Heart left ventricle (tissue), 16 donors: ENCODE measurements around the gene NR1I2. TPM values are rescaled to one million over a fixed set of nuclear protein-coding genes. Genes with fewer than 3 reads are reported as not detected.

Source experiments
- ATAC-seq, 4 donors: fragments of 200-7000 bp; cut with Tn5 transposase; one replicate each; pipeline ENCODE4 v1.9.1; 2020 to 2022; ENCODE audit warnings: moderate library complexity in 4 of 4, mild to moderate bottlenecking in 3 of 4, moderate number of reproducible peaks in 1 of 4
- DNase-seq, 5 donors: peaks; one replicate each; pipeline ENCODE4 v3.0.0-alpha.2; 2020
- H3K27ac ChIP-seq, 12 donors: fragments of 200-600 bp; sonication (generic) in 4 of 12; one replicate each; pipeline versions ENCODE4 v1.5.0 to v1.8.0; 2016 to 2022; ENCODE audit warnings: mild to moderate bottlenecking in 2 of 12
- H3K27me3 ChIP-seq, 9 donors: fragments of 200-600 bp; sonication (generic) in 2 of 9; one replicate each; pipeline versions ENCODE4 v1.5.1 to v1.8.0; 2016 to 2022; ENCODE audit warnings: mild to moderate bottlenecking in 3 of 9
- H3K36me3 ChIP-seq, 9 donors: fragments of 200-600 bp; sonication (generic) in 2 of 9; one replicate each; pipeline versions ENCODE4 v1.5.0 to v1.8.0; 2018 to 2022; ENCODE audit warnings: mild to moderate bottlenecking in 2 of 9
- H3K4me1 ChIP-seq, 12 donors: fragments of 200-600 bp; sonication (generic) in 4 of 12; one replicate each; pipeline versions ENCODE4 v1.5.0 to v1.8.0; 2016 to 2022; ENCODE audit warnings: mild to moderate bottlenecking in 3 of 12
- H3K4me3 ChIP-seq, 12 donors: fragments of 200-600 bp; sonication (generic) in 4 of 12; one replicate each; pipeline versions ENCODE4 v1.5.0 to v1.8.0; 2017 to 2022; ENCODE audit warnings: mild to moderate bottlenecking in 9 of 12, moderate library complexity in 4 of 12
- H3K9me3 ChIP-seq, 12 donors: fragments of 200-600 bp; sonication (generic) in 4 of 12; one replicate each; pipeline versions ENCODE4 v1.5.0 to v1.8.0; 2016 to 2022; ENCODE audit warnings: mild to moderate bottlenecking in 1 of 12
- CTCF ChIP-seq, 12 donors: fragments of 200-600 bp; sonication (generic) in 4 of 12; IDR thresholded peaks; one replicate each; pipeline versions ENCODE4 v1.5.0 to v1.8.0; 2018 to 2022; ENCODE audit warnings: antibody characterized with exemption in 12 of 12, mild to moderate bottlenecking in 5 of 12
- POLR2A ChIP-seq, 2 donors: fragments of 450-650 bp; IDR thresholded peaks; one replicate each; pipeline ENCODE4 v1.6.1; 2017; ENCODE audit warnings: antibody characterized with exemption in 2 of 2, mild to moderate bottlenecking in 2 of 2, moderate library complexity in 2 of 2
- WGBS, 4 donors: extraction: QIAGEN DNeasy Blood & Tissue Kit in 2 of 4; methylation state at CpG; one replicate each; pipeline versions ENCODE4 v1.1.5 to v1.1.7; 2013 to 2018; 5-methylcytosine and 5-hydroxymethylcytosine counted together
- intact Hi-C, 10 donors: fragments of 100-400 bp; cut with DNase I; formaldehyde crosslinking; loops; one replicate each; pipeline versions ENCODE4 v1.11.1 to v1.14.2; 2022
- polyA plus RNA-seq, 2 donors: library from polyadenylated mRNA; stranded (reverse); fragments of 200-250 nt; gene quantifications; one replicate each; pipeline ENCODE4 v1.2.3, GENCODE V29; 2013
- total RNA-seq, 9 donors: library from RNA; depleted of rRNA in 2 of 9; stranded (reverse); fragments of >200 nt in 2 of 9; fragmentation: NEBNext Ultra II Directional in 3 of 9; extraction: Animal tissue kit (Norgen Biotek cat#: 25700) in 3 of 9; gene quantifications; one replicate each; pipeline versions ENCODE4 v1.1.0 to v1.2.4, GENCODE V29; 2016 to 2023
- donor health status: ischemic (EF 13 %, LVEDD 7.1; RV severe dilation, severe dysfunction).
- donor health status: healthy with polysubstance abuse.
- donor health status: DM: no; HTN: yes; CAD: no.
- donor health status: DM: no; HTN: no; CAD: no.
- donor health status: ischemic (EF 25% LVEDD 6.9; RV normal size, moderate dysfunction).
- donor health status: ischemic (EF 25% LVEDD 5.7; RV mildly dilated, moderate dysfunction).
- donor health status: healthy.
- donor health status: DM: yes; HTN: yes; CAD: no.
- donor health status: ischemic (EF 35%, LVEDD 5.7; RV mildly dilated, moderate dysfunction).
- donor health status: nonischemic (EF 11% LVEDD 7.7; RV severe dilation, severe dysfunction).
- donor health status: DM: yes; HTN: yes; CAD: no.
- donor health status: PGD.
- donor health status: ischemic (EF 29% LVEDD 5.4; RV normal size, mild dysfunction).
- donor health status: nonischemic (EF 23%, LVEDD 6.1; RV moderate dilation, normal function).

The NR1I2 gene
- total and polyA plus RNA-seq, 11 donors, result 0.07 to 0.29 (median 0.15) TPM; not detected in 4

- no peak for DNase-seq
- Histone ChIP-seq H3K9me3 (peaks cover 0 to 15% (median 1%) of the 10 kb centered on the region in 12 donors), H3K4me3 (no peak overlapping the region), H3K27ac (no peak overlapping the region), H3K36me3 (no peaks in the 10 kb centered on the region), H3K27me3 (no peaks in the 10 kb centered on the region), H3K4me1 (peaks cover 0 to 13% (median 0%) of the 10 kb centered on the region in 12 donors)
- intact Hi-C loops, result no loop called here
- WGBS, 4 donors, result 91 to 98% (median 96%) methylated on average over 1 of the region's 1 CpG
- no peak for ATAC-seq
- TF ChIP-seq CTCF (IDR thresholded peaks at IDR 0.05), result no peak
- TF ChIP-seq POLR2A (IDR thresholded peaks at IDR 0.05), result no peak
These were observed 3.7 kb upstream of the NR1I2 start for GRCh38 chr3:119778176-119778575.

- ATAC-seq (no peak), DNase-seq (no peak)
- TF ChIP-seq CTCF (IDR thresholded peaks at IDR 0.05), result no peak
- TF ChIP-seq POLR2A (IDR thresholded peaks at IDR 0.05), result no peak
- Histone ChIP-seq H3K27me3 (no peaks in the 10 kb centered on the region), H3K36me3 (no peaks in the 10 kb centered on the region), H3K9me3 (peaks cover 0 to 15% (median 1%) of the 10 kb centered on the region in 12 donors), H3K27ac (no peak overlapping the region), H3K4me1 (peaks cover 0 to 13% (median 0%) of the 10 kb centered on the region in 12 donors), H3K4me3 (no peak overlapping the region)
- 91 to 94% (median 93%) methylated on average over 2 of the region's 2 CpGs for WGBS, 4 donors
- intact Hi-C loops, result no loop called here
These were observed 3.1 kb upstream of the NR1I2 start for GRCh38 chr3:119778811-119779210.

- no peaks in the 10 kb centered on the region for H3K27me3 ChIP-seq
- intact Hi-C loops, result no loop called here
- ATAC-seq (no peak), DNase-seq (no peak)
- H3K27ac ChIP-seq, result no peak overlapping the region
- H3K36me3 ChIP-seq, result no peaks in the 10 kb centered on the region
- H3K9me3 ChIP-seq, result peaks cover 0 to 15% (median 1%) of the 10 kb centered on the region in 12 donors
- WGBS, 4 donors, result 74 to 77% (median 75%) methylated on average over 2 of the region's 2 CpGs
- H3K4me3 ChIP-seq, result no peak overlapping the region
- H3K4me1 ChIP-seq, result peaks cover 0 to 5% (median 0%) of the 10 kb centered on the region in 12 donors
- no peak for TF ChIP-seq POLR2A (IDR thresholded peaks at IDR 0.05)
- TF ChIP-seq CTCF (IDR thresholded peaks at IDR 0.05), result no peak
These were observed 2.0 kb upstream of the NR1I2 start for GRCh38 chr3:119779731-119780383.

- Histone ChIP-seq H3K9me3 (no peaks in the 10 kb centered on the region), H3K36me3 (no peaks in the 10 kb centered on the region), H3K27ac (no peak overlapping the region), H3K4me1 (peaks cover 0 to 3% (median 0%) of the 10 kb centered on the region in 12 donors), H3K27me3 (no peaks in the 10 kb centered on the region), H3K4me3 (no peak overlapping the region)
- 71 to 94% (median 84%) methylated on average over 1 of the region's 1 CpG for WGBS, 4 donors
- intact Hi-C loops, result no loop called here
- no peak for TF ChIP-seq CTCF (IDR thresholded peaks at IDR 0.05)
- no peak for TF ChIP-seq POLR2A (IDR thresholded peaks at IDR 0.05)
- ATAC-seq (no peak), DNase-seq (no peak)
These were observed 559 bp downstream of the NR1I2 start for GRCh38 chr3:119782460-119782859.
